ENCODE results near the gene STXBP6. TPM values are rescaled to one million over a fixed set of nuclear protein-coding genes. Genes with fewer than 3 reads are reported as not detected.

Gene STXBP6
- total RNA-seq, 4 donors from 2014 or later = 10.7 to 62.8 (median 55.9) TPM

DNA sequence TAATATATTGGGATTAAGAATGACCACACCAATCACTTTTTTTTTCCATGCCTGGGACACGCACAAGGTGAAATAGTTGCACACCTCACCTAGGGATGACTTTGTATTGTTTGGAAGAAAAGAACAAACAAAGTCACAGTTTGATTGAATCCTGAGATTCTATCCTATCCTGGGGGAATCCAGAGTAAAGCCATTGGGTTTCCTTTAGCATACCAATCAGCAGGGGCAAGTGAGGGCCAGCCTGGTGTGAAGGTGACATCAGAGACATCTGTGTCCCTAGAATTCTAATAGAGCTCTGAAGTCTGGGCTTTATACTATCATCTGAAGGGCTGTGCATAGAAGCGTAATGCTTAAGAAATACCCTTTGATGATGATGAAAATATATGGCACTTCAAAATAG lies 199.9 kb downstream of the STXBP6 start:
- H3K27ac ChIP-seq = no peak overlapping the region
- no peaks in the 10 kb centered on the region for H3K27me3 ChIP-seq
- peaks cover 0 to 2% (median 0%) of the 10 kb centered on the region in 3 donors for H3K36me3 ChIP-seq
- H3K4me1 ChIP-seq = peaks cover 0 to 29% (median 0%) of the 10 kb centered on the region in 4 donors
- H3K9me3 ChIP-seq = no peaks in the 10 kb centered on the region
- no peak overlapping the region for H3K4me3 ChIP-seq
- no peak for TF ChIP-seq POLR2A (IDR thresholded peaks at IDR 0.05)
- TF ChIP-seq, protein P1, sequence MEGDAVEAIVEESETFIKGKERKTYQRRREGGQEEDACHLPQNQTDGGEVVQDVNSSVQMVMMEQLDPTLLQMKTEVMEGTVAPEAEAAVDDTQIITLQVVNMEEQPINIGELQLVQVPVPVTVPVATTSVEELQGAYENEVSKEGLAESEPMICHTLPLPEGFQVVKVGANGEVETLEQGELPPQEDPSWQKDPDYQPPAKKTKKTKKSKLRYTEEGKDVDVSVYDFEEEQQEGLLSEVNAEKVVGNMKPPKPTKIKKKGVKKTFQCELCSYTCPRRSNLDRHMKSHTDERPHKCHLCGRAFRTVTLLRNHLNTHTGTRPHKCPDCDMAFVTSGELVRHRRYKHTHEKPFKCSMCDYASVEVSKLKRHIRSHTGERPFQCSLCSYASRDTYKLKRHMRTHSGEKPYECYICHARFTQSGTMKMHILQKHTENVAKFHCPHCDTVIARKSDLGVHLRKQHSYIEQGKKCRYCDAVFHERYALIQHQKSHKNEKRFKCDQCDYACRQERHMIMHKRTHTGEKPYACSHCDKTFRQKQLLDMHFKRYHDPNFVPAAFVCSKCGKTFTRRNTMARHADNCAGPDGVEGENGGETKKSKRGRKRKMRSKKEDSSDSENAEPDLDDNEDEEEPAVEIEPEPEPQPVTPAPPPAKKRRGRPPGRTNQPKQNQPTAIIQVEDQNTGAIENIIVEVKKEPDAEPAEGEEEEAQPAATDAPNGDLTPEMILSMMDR (IDR thresholded peaks at IDR 0.05) = no peak
- no peak for DNase-seq

DNA sequence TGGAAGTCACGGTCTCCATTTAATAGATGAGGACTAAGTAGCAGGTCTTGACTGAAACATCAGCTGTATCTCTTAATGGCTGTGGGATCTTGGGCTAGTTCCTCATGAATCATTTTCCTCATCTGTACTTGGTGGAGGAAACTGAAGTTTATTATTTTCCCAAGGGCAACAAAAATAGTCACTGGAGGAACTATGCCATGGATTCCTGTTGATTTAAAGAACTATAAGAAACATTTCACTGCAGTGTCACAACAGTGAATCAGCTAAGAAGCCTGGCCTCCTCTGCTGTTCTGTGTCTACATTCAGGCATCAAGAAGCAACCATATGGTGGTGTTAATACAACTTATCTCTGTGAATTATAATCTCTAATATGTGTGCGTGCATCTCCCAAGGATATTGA lies 200.5 kb downstream of the STXBP6 start:
- H3K9me3 ChIP-seq = no peaks in the 10 kb centered on the region
- H3K36me3 ChIP-seq = no peaks in the 10 kb centered on the region

DNA sequence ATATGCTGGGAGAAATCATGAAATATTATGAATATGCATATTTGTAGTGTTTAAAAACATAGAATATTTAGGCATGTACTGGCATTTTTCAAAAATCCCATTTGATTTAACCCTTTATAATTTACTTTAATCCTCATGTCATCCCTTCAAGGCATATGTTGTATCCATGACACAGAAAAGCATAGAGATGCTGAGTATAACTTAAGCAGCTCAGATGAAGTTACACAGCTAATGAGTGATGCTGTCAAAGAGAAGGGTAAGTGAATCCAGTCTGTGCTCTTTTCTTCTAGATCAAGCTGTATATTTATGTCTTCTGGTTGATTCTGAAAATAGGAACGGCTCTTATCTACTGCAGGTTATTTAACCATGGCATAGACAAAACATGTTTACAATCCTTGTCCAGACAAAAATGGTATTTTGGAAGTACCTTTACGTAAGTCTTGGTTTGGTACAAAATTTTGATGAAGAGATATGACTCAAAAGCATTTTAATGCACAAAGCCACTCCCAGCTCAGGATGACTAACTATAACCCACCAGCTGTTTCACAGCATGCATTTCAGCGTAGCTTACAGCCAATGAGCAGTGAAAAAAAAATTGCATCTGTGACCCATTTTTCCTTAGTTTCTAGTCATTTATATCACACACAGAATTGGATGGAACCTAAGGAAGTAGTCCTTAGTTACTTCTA lies 201.7 kb downstream of the STXBP6 start:
- no peaks in the 10 kb centered on the region for H3K27me3 ChIP-seq
- H3K36me3 ChIP-seq = no peaks in the 10 kb centered on the region
- no peak for TF ChIP-seq POLR2A (IDR thresholded peaks at IDR 0.05)
- TF ChIP-seq, protein P1 (IDR thresholded peaks at IDR 0.05) = no peak
- H3K4me1 ChIP-seq = peaks cover 0 to 17% (median 0%) of the 10 kb centered on the region in 4 donors
- H3K27ac ChIP-seq = no peak overlapping the region
- DNase-seq = no peak
- H3K4me3 ChIP-seq = no peak overlapping the region
- H3K9me3 ChIP-seq = no peaks in the 10 kb centered on the region

More for the DNA sequence above, 200.5 kb downstream of the STXBP6 start:
- no peak for DNase-seq
- Histone ChIP-seq H3K27ac (no peak overlapping the region), H3K27me3 (no peaks in the 10 kb centered on the region), H3K4me3 (no peak overlapping the region), H3K4me1 (peaks cover 0 to 27% (median 0%) of the 10 kb centered on the region in 4 donors)
- TF ChIP-seq, protein P1 (IDR thresholded peaks at IDR 0.05) = no peak
- no peak for TF ChIP-seq POLR2A (IDR thresholded peaks at IDR 0.05)

DNA sequence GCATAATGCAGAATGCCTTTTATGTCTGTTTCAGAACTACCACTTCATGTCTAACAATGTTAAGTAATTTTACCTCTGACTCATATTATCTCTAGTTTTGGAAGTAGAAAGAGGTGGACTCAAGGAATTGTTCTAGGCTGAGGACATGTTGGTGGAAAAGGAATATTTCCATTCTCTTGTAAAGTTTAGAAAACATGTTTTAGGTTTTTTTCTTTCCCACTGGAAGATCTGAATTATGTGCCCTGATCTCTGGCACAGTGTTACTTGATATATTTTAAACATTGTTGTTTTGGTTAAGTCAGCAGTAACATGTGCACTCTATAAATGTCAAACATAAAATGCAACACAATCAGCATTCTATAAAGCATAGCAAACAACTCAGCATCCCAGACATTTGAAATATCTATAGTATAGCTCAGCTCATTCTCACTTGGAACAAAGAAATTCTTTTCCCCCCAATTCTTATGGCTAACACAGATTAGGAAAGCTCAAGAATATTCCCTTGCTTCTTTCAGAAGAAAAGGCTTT lies 202.3 kb downstream of the STXBP6 start:
- no peak for DNase-seq
- no peak overlapping the region for H3K4me3 ChIP-seq
- H3K4me1 ChIP-seq = peaks cover 0 to 16% (median 0%) of the 10 kb centered on the region in 4 donors
- no peaks in the 10 kb centered on the region for H3K9me3 ChIP-seq
- TF ChIP-seq POLR2A (IDR thresholded peaks at IDR 0.05) = no peak
- TF ChIP-seq, protein P1 (IDR thresholded peaks at IDR 0.05) = no peak
- H3K27me3 ChIP-seq = no peaks in the 10 kb centered on the region
- H3K27ac ChIP-seq = no peak overlapping the region
- H3K36me3 ChIP-seq = no peaks in the 10 kb centered on the region

DNA sequence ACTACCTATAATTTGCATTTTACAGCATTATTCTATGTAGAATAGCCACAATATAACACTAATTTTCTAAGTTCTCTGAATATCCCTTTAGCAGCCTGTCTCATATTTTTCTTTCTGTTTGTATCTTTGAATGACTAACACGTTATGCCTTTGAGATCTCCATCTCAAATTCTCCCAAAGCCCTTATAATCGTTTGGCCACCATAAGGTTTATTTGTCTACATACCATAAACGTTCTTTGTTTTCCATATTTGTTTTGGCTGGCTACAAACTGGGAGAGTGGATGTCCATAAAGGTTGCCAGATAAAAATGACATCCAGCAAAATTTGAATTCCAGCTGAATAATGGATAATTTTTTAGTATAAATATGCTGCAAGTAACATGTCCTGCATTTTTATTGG lies 203.7 kb downstream of the STXBP6 start:
- Histone ChIP-seq H3K4me3 (no peak overlapping the region), H3K9me3 (no peaks in the 10 kb centered on the region), H3K4me1 (peaks cover 0 to 5% (median 0%) of the 10 kb centered on the region in 4 donors), H3K36me3 (no peaks in the 10 kb centered on the region), H3K27me3 (no peaks in the 10 kb centered on the region), H3K27ac (no peak overlapping the region)
- TF ChIP-seq, protein P1 (IDR thresholded peaks at IDR 0.05) = no peak
- no peak for DNase-seq
